DMS153 treated with DMSO at 0.1 percent for 48 hours (cell line): ENCODE data around the gene COL6A5.
"Not testable (repeated sequence)": the region's sequence is repeated elsewhere in the genome, so short reads cannot be mapped to it uniquely, and the experiment has no call there.

Experiments
- DNase-seq: peaks from one replicate; lab custom pipeline; 2025; ENCODE audit not compliant: unreplicated experiment; lab: John Stamatoyannopoulos, UW

Gene COL6A5

GRCh38 chr3:130386604-130387263 lies 41.3 kb downstream of the COL6A5 start:
- no peak for DNase-seq

DNA sequence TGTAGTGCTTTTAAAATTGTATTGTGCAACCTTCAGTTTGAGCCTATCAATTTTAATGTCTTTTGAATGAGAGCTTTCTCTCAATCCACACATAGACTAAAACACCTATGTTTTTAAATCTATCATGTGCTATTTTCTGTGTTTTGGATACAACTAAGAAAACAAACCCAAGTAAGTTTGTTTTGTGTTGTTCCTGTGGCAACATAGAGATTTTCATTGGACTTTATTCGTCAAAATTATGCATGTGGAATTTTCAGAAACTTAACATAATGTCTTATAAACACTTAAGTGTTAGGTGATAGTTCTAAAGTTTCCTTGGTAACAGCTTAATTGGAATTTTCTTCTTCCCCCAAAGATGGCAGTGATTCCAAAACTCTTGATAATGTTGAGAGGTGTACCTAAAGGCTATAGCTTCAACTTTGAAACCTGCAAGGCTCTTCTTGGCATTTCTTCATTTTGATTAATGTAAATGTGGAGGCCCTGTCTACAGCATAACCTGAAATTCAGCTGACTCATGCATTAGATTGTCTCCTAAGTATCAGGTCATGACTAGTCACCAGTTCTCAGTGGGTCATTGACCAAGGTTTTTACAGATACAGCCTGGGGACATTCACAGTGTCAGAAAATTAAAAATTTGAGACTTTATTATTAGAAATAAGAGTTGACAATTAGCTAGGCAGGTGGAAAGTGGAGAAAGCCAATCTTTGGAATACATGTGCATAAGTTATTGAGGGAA lies 44.4 kb downstream of the COL6A5 start:
- DNase-seq = no peak

DNA sequence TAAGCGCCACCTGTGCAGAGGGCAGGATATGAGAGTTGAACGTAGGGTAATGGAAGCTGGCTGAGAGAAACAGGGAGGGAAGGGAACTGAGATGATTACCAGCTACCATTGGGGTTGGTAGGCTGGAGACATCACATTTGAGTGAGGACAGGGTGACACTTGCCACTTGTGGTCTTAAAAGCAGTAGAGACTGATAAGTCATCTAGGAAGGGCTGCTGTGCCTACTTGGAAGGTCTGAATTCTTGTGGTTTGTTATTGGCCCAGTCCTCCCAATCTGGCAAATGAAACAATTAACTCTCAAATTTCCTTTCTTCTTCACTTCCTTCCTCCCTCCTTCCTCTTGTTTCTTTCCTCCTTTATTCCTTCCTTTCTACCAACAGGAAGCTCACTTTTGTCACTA lies 46.8 kb downstream of the COL6A5 start:
- DNase-seq = no peak

DNA sequence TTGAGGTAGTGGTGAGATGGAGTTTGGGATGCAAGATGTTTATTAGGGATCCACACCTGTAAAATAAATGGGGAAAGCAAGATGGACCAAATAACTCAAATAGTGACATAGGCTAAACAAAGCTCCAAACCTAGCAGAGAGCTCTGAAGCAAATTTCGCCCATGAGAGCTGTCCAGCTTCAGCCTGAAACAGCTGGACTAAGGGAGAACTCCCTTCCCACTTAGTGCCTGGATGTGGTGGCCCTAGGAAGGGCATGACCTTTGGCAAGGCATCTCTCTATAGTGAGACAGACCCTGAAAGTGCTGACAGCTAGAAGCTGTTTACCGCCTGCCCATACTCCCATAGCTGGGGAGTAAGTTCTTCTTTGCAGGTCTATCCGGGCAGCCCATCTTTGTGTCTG lies 48.1 kb downstream of the COL6A5 start:
- DNase-seq = no peak

DNA sequence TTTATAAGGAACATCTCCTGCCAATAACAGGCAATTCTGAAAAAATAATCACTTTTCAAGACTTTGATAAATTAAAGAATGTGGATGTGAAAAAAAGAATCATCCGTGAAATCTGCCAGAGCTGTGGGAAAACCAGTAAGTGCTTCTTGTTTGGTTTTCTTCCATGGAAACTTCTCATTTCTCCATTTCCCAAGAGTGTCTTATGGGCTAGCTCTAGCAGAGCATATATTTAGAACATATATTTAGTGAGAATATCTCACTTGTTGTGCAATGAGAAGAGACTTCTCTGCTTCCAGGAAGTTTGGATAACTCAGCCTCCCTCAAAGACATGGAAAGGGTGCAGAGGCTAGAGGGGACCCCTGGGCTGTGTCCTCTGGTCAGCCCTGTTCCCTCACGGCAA lies 49.9 kb downstream of the COL6A5 start:
- no peak for DNase-seq

- DNase-seq = no peak
Measured at GRCh38 chr3:130395916-130396315, 50.4 kb downstream of the COL6A5 start.

- DNase-seq = no peak
Measured at GRCh38 chr3:130404401-130404800, 58.9 kb downstream of the COL6A5 start.

GRCh38 chr3:130405956-130406355 lies 60.5 kb downstream of the COL6A5 start:
- DNase-seq = no peak

DNA sequence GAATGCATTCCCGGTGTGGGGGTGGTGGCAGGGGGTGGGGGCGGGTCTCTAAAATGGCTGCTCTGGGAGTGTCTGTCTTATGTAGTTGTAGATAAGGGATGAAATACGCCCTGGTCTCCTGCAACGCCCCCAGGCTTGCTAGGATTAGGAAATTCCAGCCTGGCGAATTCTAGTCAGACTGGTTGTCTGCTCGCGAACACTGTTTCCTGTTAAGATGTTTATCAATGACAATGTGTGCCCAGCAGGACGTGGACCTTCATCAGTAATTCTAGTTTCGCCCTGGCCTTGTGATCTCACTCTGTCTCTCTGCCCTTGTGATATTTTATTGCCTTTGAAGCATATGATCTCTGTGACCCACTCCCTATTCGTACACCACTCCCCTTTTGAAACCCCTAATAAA lies 62.8 kb downstream of the COL6A5 start:
- DNase-seq = not testable (repeated sequence)

DNA sequence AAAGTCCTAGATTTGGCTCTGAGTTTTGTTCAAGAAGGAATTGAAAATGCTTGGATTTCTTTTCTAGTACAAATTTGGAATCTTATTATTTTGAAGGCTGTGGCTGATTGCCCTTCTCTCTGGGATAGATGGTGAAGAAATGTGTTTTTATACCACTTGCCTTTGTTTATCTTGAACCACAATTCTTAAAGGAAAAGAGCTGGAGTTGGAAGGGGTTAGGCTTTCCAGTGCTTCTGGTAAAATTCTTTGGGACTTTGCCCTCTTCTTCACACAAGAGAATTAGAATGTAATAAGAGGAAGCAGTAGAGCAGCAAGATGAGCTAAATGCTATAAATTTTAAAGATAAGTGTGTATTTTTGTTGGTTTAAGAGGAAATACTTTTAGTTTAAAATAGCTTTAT lies 65.8 kb downstream of the COL6A5 start:
- DNase-seq = no peak

DNA sequence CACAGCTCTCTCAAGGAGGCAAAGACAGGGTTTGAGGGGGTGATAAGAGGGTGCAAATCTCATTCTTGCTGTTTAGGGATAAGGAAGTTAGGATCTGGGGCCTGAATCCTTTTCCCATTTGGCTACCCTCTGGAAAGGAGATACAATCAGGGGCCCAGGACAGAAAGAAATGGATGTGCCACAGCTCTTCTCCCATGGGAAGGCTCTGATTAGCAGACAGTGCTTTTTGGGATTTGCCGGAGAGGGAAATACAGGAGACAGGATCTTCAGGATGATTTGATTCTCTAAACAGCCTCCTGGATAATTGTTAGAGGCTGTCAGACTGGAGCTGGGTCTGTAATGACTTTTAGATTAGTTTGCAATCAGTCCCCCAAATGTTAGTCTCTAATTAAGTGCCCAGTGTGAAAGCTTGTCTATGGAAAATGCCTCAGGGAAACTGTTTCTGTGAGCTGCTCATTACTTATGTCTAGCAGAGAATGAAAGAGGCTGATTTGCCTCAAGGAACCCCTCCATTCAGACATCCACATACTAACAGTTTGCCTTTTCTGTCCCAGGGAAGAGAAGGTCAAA lies 67.6 kb downstream of the COL6A5 start:
- DNase-seq = no peak

- DNase-seq = no peak
Measured at GRCh38 chr3:130414457-130414856, 69.0 kb downstream of the COL6A5 start.

DNA sequence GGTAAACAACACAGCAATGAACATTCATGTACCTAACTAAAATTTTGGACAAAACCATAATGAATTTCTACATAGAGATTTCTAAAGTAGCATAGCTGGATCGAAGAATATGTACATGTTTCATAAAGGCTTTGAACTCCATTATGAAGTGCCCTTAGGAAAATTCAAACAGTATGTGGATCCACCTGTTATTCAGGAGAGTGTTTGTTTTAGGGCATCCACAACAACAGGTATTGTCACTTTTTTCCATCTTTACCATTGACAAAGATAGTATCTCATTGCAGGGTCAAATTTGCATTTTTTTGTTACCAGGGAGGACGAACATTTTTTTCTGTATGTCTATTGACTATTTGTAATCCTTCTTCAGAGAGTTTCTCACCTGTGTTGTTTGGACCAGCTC lies 75.0 kb downstream of the COL6A5 start:
- no peak for DNase-seq

- no peak for DNase-seq
Measured at GRCh38 chr3:130423064-130423463, 77.6 kb downstream of the COL6A5 start.

- no peak for DNase-seq
Measured at GRCh38 chr3:130424837-130425236, 79.4 kb downstream of the COL6A5 start.

- no peak for DNase-seq
Measured at GRCh38 chr3:130425484-130425883, 80.0 kb downstream of the COL6A5 start.

GRCh38 chr3:130426206-130426605 lies 80.7 kb downstream of the COL6A5 start:
- DNase-seq = no peak

- no peak for DNase-seq
Measured at GRCh38 chr3:130428871-130429712, 83.6 kb downstream of the COL6A5 start.

DNA sequence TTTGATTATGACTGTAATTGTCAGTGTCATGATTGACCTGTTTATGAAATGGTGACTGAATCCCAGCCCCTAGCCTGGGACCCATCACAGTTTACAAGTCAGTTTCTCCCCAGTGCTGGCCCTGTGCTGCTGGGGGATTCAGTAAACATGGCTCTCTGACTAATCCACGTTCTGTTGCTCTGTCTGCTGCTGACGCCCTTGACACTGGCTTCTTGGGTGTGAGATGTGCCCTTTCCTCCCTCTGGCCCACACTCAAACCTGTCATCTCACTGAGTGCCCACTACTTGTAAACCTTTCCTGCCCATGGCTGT lies 84.2 kb downstream of the COL6A5 start:
- DNase-seq = no peak

DNA sequence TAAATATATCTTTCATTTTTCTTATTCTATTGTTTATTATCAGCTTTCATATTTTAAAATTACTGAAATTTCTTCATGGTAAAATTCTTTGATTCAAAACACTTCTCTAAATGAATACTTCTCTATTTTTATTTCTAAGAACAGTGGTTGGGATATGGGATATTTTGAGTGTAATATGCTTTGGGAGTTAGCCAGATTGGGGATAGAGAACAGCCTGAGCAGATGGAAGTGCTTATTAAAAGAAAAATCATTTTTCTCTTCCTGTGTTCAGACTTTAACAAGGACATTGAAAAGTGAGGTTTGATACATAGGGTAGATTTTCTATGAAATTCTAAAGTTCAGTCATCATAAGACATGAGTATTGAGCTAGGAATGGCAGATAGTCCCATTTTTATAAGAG lies 84.8 kb downstream of the COL6A5 start:
- no peak for DNase-seq

GRCh38 chr3:130432086-130432485 lies 86.6 kb downstream of the COL6A5 start:
- not testable (repeated sequence) for DNase-seq

GRCh38 chr3:130433306-130433705 lies 87.8 kb downstream of the COL6A5 start:
- DNase-seq = no peak
